Esophagus muscularis mucosa (tissue), 4 donors: Measurements from ENCODE around the gene AAK1.

Experiments
- EP300 ChIP-seq: sonication (generic); formaldehyde crosslinking; IDR thresholded peaks from one replicate; pipeline ENCODE4 v1.6.1; 2017; ENCODE audit warnings: antibody characterized with exemption
- POLR2AphosphoS5 ChIP-seq, 2 donors: sonication (generic); formaldehyde crosslinking; IDR thresholded peaks; one replicate each; pipeline ENCODE4 v1.6.1; 2017; ENCODE audit warnings: antibody characterized with exemption in 2 of 2
- TF ChIP-seq, protein P1 (sequence below), 3 experiments: fragments of 200-600 bp in 2 of 3; fragments of 450-650 bp in 1 of 3; sonication (generic) in 2 of 3; IDR thresholded peaks; one replicate each; pipeline ENCODE4 v1.5.1; 2017 to 2019; ENCODE audit warnings: antibody characterized with exemption in 3 of 3, mild to moderate bottlenecking in 2 of 3, moderate library complexity in 1 of 3

GRCh38 chr2:69641887-69642708 is 1.4 kb downstream of the AAK1 start:
- TF ChIP-seq, protein P1, sequence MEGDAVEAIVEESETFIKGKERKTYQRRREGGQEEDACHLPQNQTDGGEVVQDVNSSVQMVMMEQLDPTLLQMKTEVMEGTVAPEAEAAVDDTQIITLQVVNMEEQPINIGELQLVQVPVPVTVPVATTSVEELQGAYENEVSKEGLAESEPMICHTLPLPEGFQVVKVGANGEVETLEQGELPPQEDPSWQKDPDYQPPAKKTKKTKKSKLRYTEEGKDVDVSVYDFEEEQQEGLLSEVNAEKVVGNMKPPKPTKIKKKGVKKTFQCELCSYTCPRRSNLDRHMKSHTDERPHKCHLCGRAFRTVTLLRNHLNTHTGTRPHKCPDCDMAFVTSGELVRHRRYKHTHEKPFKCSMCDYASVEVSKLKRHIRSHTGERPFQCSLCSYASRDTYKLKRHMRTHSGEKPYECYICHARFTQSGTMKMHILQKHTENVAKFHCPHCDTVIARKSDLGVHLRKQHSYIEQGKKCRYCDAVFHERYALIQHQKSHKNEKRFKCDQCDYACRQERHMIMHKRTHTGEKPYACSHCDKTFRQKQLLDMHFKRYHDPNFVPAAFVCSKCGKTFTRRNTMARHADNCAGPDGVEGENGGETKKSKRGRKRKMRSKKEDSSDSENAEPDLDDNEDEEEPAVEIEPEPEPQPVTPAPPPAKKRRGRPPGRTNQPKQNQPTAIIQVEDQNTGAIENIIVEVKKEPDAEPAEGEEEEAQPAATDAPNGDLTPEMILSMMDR (IDR thresholded peaks at IDR 0.05) = no peak
- no peak for TF ChIP-seq POLR2AphosphoS5 (IDR thresholded peaks at IDR 0.05)
- no peak for TF ChIP-seq EP300
